GM21390 (cell line): ENCODE measurements around the gene RPL39L.
"Not testable (repeated sequence)": the region's sequence is repeated elsewhere in the genome, so short reads cannot be mapped to it uniquely, and the experiment has no call there.

Experiments
- ATAC-seq: cut with Tn5 transposase; IDR thresholded peaks from one replicate; pipeline ENCODE4 v1.9.1; 2021; ENCODE audit not compliant: unreplicated experiment

Gene RPL39L

DNA sequence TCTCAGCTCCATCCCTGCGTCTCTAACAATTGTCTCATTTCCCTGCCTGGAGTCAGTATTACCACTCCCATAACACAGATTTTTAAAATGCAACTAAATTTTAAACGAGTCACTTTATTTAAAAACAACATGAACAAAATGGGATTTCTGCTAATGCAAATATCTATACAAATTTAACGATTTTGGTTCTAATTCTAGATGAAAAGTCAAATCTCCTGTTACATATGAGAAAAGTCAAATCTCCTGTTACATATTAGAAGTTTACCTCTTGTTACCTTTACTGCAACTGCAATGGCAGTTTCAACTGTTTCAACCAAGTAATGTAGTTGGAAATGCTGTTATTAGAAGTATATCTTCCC, 578 bp upstream of the RPL39L start:
- ATAC-seq: no peak

DNA sequence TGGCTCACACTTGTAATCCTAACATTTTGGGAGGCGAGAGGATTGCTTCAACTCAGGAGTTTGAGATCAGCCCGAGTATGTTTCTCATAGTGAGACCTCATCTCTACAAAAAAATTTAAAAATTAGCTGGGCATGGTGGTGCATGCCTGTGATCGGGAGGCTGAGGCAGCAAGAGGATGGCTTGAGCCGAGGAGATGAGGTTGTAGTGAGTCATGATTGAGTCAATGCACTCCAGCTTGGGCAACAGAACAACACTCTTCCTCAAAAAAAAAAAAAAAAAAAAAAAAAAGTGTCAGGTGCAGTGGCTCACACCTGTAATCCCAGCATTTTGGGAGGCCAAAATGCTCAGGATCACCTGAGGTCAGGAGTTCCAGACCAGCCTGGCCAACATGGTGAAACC, 2.4 kb downstream of the RPL39L start:
- no peak for ATAC-seq

DNA sequence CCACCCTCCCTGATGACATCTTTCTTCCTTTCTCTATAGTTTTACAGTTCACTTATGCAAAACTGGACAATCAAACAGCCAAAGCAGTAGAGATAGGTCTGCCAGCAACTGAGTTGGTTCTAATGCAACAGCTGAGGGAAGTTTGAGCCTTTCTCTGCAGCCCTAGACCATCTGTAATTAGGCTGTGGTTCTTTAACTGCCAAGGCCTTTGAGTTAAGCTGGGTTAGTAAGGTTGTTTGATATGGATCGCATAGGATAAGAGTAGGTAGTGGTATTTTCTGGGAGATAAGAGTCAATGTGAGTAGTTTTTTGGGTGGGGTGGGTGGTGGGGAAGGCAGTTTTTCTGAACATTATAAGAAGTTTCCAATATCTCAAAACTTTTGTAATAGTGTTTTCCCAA, 3.0 kb downstream of the RPL39L start:
- no peak for ATAC-seq

DNA sequence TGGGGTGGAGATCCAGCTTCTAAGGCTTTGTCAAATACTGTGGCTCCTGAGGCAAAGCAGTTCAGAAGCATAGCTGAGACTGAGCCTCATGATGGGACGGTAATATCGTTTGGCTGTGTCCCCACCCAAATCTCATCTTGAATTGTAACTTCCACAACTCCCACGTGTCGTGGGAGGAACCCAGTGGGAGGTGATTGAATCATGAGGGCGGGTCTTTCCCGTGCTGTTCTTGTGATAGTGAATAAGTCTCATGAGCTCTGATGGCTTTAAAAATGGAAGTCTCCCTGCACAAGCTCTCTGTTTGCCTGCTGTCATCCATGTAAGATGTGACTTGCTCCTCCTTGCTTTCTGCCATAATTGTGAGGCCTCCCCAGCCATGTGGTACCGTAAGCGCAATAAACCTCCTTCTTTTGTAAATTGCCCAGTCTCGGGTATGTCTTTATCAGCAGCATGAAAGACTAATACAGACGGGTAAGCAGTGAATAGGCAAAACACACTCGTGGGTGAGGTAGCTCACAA, 4.1 kb downstream of the RPL39L start:
- ATAC-seq: not testable (repeated sequence)

DNA sequence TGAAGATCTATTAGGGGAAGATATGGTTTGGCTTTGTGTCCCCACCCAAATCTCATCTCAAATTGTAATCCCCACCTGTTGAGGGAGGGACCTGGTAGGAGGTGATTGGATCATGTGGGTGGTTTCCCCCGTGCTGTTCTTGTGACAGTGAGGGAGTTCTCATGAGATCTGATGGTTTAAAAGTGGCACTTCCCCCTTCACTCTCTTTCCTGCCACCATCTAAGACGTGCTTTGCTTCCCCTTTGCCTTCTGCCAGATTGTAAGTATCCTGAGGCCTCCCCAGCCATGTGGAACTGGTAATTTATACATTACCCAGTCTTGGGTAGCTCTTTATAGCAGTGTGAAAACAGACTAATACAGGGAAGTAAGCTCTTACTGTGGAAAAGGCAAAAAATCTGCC, 6.1 kb downstream of the RPL39L start:
- not testable (repeated sequence) for ATAC-seq

DNA sequence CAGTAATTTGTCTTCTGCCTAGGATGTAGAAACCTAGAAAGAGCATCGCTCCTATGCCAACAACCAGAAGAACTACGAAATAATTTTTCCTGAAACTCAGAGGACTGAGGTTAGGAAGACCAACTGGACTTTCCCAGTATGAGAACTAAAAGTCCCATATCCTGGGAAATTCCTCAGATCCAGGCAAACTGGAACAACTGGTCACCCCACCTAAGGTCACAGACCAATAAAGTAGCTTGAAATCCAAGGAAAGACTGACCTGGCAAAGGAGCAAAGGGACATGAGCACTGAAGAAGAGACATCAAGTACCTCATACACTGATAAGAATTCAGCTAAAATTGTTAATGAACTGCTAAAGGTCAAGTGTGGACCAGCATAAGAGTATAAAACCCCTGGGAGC, 6.6 kb downstream of the RPL39L start:
- no peak for ATAC-seq

DNA sequence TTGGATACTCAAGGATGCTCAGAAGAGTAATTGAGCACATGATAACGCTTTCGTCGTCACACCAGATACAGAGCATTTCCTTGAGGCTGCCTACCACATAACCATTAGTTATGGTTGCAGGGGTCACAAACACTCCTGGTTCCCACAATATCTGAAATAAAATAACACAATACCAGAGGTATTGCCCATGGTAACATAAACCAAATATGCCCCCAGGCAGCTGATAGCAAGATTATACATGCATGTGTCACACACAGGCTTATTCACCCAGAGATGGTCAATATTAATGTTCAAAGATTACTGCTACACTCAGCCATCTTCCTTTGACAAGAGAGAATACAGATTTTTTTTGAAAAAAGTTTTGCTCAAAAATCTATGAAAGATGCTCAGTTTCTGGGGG, 7.3 kb downstream of the RPL39L start:
- ATAC-seq: no peak

- ATAC-seq: peak; percentile 90
Observed at GRCh38 chr3:187130346-187131066, 8.8 kb downstream of the RPL39L start.

DNA sequence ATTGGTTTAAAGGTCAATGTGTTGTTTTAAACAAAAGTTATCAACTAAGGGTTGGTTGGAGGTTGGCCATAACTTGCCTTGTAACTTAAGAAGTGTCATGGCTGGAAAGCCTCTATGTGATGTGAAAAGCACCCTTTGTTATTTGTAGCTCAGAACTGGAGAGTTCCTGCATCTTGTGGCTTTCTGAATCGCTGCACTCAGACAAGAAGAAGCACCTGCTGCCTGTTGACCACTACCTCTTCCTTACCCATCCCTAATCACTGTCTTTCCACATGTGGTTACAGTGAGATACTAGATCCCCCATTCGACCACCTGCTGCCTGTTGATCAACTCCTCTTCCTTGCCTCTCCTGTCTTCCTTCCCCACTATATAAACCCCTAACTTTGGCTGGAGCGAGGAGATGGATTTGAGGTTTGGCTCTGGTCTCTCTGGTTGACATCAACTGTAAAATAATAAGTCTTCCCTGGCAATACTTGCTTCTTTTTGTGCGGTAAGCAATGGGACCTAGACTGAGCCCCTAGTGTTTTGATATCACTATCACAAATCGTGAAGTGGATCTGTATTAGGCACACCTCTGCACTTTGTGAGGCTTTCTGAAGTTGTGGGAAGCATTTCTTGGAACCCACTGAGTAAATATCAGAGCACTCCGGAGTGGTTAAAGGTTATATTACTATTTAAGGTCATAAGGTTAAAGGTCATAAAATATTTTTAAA, 13.8 kb downstream of the RPL39L start:
- no peak for ATAC-seq

GRCh38 chr3:187122261-187122660, 17.0 kb downstream of the RPL39L start:
- ATAC-seq: no peak

DNA sequence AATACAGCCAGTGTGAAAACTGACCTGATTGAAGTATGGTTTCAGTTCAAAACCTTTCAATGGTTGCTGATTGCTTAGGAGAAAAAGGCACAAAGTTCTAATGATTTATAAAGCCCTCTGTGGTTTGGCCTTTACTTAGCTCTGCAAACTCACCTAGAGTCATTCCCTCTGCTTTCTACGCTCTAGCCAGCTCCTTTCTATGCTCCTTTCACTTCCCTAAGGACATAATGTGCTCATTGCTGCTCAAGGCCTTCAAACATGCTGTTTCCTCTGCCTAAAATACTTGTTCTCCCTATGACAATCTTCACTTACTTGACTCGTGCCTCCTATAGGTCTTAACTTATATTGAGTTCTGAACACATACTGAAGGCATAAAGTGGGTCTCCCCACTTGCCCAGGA, 19.0 kb downstream of the RPL39L start:
- ATAC-seq: no peak

GRCh38 chr3:187114511-187114910, 24.8 kb downstream of the RPL39L start:
- no peak for ATAC-seq

- no peak for ATAC-seq
Observed at GRCh38 chr3:187112934-187113793, 26.1 kb downstream of the RPL39L start.

DNA sequence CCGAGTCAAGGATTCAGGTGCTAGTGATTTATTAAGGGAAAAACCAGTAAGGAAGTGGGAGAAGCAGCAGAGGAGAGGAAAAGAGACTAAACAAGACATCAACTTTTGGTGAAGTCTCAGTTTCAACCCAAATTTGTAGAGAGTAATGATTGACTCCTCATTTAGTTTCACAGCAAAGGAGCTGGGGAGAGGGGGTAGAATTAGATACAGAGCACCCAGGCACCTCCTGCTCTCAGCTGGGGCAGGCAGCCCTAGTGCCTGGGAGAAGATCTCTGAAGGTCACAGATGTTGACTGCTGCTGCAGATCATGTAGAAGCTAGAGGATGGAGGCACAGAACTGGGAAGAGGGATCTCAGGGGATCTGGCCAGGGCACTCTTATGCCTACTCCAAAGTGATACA, 29.1 kb downstream of the RPL39L start:
- ATAC-seq: no peak

GRCh38 chr3:187107989-187108388, 31.3 kb downstream of the RPL39L start:
- no peak for ATAC-seq

DNA sequence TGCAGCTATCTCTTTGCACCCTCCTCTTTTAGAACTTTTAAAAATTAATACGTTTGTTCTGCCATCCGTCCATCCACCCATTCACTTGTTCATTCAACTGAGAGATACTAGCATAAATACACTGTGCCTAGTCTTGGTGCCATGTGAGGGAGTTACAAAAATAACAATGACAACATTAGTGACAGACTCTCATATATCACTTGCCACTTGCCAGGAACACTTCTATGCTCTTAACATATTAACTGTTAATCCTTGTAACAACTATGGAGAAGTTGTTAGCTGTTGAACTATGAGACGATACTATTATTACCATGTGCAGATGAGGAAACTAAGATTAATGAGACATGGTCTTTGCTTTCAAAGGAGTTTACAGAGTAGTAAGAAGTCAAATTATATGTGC, 33.6 kb downstream of the RPL39L start:
- no peak for ATAC-seq

- ATAC-seq: no peak
Observed at GRCh38 chr3:187104933-187105332, 34.4 kb downstream of the RPL39L start.

- ATAC-seq: no peak
Observed at GRCh38 chr3:187104342-187104741, 35.0 kb downstream of the RPL39L start.

DNA sequence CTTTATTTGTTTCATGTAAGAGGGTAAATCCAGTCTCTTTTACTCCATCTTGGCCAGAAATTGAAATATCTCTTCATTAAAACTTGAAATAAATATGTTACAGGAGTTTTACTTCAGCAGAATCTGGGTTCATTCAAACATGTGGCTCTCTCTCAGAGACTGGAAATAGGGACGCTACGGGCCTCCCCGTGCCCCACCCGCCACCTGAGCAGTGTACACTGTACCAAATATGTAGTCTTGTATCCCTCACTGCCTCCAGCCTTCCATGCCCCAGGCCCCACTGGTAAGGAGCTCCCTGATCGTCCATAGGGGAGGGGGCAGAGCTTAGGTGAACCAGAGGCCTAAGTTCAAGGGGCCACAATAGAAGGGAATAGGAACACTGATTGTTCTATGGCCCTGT, 36.0 kb downstream of the RPL39L start:
- no peak for ATAC-seq

GRCh38 chr3:187102073-187102634, 37.1 kb downstream of the RPL39L start:
- ATAC-seq: no peak
